ENCODE results near the gene PHETA1. TPM values are rescaled to one million over a fixed set of nuclear protein-coding genes. Genes with fewer than 3 reads are reported as not detected.

Gene PHETA1
- total and polyA plus RNA-seq, 9 donors: 5.5 to 11.7 (median 8.7) TPM

DNA sequence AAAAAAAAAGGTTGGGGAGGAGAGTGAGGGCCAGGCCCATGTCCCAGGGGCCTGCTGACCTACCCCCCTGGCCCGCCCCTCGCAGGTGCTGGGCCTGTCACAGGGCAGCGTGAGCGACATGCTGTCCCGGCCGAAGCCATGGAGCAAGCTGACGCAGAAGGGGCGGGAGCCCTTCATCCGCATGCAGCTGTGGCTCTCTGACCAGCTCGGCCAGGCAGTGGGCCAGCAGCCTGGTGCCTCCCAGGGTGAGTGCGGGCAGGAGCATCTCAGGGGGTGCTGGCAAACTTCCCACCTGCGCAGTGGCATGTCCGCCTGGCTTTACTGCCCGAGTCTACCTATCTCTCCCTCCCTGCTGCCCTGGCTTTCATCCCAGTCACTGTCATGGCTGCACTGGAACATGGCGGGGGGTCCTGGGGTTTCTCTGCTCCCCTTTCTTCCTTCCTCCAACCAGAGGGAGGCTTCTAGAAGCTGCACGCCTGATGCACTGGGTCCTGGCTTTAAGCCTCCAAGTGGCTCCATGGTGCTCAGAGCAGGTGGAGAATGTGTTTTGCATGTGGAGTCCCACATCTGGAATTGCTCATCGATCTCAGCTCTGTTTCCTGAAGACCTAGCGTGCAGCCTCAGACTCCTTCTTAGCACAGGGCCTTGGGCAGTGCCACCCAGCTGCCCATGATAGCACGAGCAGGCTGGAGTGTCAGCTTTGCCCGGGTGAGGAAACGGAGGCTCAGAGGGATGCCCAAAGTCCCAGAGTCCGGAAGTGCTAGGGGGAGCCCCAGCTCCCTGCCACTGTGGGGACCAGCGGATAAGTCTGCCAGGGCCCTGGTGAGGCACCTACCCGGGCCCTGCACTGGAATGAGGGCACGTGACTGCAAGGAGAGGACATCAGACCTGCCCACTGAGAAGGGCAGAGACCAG lies 46.3 kb downstream of the PHETA1 start:
- 63% methylated on average over 23 of the region's 25 CpGs for WGBS (ENCODE audit: insufficient coverage)
- H3K27ac ChIP-seq (ENCODE audit: low read length): no peak overlapping the region
- no peaks in the 10 kb centered on the region for H3K27me3 ChIP-seq (ENCODE audit: control insufficient read depth, insufficient read depth, low read length)
- peak; percentile 19 for DNase-seq
- no peak overlapping the region for H3K4me3 ChIP-seq (ENCODE audit: low read length)
- no peaks in the 10 kb centered on the region for H3K4me1 ChIP-seq (ENCODE audit: control insufficient read depth, insufficient read depth, low read length)
- no peaks in the 10 kb centered on the region for H3K36me3 ChIP-seq (ENCODE audit: control insufficient read depth, insufficient read depth, low read length)
- no peaks in the 10 kb centered on the region for H3K9me3 ChIP-seq (replicated peaks; ENCODE audit: control insufficient read depth, low read depth, low read length)

DNA sequence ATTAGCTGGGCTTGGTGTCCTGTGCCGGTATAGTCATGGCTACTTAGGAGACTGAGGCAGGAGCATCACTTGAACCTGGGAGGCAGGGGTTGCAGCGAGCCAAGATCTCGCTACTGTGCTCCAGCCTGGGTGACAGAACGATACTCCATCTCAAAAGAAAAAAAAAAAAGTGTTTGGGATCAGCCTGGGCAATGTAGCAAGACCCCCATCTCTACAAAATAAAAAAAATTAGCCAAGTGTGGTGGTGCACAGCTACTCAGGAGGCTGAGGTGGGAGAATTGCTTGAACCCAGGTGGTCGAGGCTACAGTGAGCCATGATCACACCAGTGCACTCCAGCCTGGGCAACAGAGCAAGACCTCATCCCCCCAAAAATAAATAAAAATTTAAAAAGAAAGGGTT lies 47.6 kb downstream of the PHETA1 start:
- no peak for DNase-seq
- Histone ChIP-seq H3K36me3 (ENCODE audit: control insufficient read depth, insufficient read depth, low read length) (no peaks in the 10 kb centered on the region), H3K4me3 (ENCODE audit: low read length) (no peak overlapping the region), H3K9me3 (replicated peaks; ENCODE audit: control insufficient read depth, low read depth, low read length) (no peaks in the 10 kb centered on the region), H3K27me3 (ENCODE audit: control insufficient read depth, insufficient read depth, low read length) (peaks cover 2% of the 10 kb centered on the region), H3K4me1 (ENCODE audit: control insufficient read depth, insufficient read depth, low read length) (no peaks in the 10 kb centered on the region), H3K27ac (ENCODE audit: low read length) (no peak overlapping the region)
- WGBS (ENCODE audit: insufficient coverage): 100% methylated on average over 1 of the region's 5 CpGs

DNA sequence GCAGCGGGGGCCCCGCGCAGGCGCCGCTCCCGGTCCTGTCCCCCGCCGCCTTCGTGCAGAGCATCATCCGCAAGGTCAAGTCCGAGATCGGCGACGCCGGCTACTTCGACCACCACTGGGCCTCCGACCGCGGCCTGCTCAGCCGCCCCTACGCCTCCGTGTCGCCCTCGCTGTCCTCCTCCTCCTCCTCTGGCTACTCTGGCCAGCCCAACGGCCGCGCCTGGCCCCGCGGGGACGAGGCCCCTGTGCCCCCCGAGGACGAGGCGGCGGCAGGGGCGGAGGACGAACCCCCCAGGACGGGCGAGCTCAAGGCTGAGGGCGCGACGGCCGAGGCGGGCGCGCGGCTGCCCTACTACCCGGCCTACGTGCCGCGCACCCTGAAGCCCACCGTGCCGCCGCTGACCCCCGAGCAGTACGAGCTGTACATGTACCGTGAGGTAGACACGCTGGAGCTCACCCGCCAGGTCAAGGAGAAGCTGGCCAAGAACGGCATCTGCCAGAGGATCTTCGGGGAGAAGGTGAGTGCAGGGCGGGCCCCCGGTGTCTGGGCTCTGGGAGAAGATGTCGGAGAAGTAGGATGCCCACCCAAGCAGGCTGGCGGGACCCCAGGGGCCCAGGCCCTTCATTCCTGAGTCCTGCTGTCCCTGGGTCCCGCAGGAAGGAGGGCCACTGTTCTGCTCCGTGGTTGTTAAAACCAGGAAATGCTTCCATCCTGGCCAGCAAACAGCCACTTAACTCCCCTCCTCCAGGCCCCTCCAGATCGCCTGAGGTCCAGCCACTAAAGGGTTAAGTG lies 48.4 kb downstream of the PHETA1 start:
- WGBS (ENCODE audit: insufficient coverage): 92% methylated on average over 64 of the region's 67 CpGs

DNA sequence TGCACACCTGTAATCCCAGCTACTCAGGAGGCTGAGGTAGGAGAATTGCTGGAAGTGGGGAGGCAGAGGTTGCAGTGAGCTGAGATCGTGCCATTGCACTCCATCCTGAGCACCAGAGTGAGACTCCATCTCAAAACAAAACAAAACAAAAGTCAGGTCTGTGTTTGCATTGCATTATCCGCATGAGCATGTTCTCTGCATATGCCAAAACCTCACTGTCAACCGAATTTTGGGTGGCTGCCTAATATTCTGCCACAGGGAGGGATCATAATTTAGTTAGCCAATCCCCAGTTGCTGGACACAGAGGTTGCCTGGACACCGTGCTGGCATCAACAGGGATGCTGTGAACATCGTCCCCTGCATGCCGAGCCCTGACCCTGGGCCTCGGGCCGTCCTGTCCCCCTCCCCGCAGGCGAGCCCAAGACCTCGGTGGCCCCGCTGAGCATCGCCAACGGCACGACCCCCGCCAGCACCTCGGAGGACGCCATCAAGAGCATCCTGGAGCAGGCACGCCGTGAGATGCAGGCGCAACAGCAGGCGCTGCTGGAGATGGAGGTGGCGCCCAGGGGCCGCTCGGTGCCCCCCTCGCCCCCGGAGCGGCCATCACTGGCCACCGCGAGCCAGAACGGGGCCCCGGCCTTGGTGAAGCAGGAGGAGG lies 49.2 kb downstream of the PHETA1 start:
- no peaks in the 10 kb centered on the region for H3K9me3 ChIP-seq (replicated peaks; ENCODE audit: control insufficient read depth, low read depth, low read length)
- 89% methylated on average over 31 of the region's 32 CpGs for WGBS (ENCODE audit: insufficient coverage)
- H3K27me3 ChIP-seq (ENCODE audit: control insufficient read depth, insufficient read depth, low read length): peaks cover 2% of the 10 kb centered on the region
- no peak overlapping the region for H3K27ac ChIP-seq (ENCODE audit: low read length)
- DNase-seq: no peak
- H3K36me3 ChIP-seq (ENCODE audit: control insufficient read depth, insufficient read depth, low read length): no peaks in the 10 kb centered on the region
- H3K4me3 ChIP-seq (ENCODE audit: low read length): no peak overlapping the region
- no peaks in the 10 kb centered on the region for H3K4me1 ChIP-seq (ENCODE audit: control insufficient read depth, insufficient read depth, low read length)

More for the DNA sequence above, 48.4 kb downstream of the PHETA1 start:
- H3K27me3 ChIP-seq (ENCODE audit: control insufficient read depth, insufficient read depth, low read length): peaks cover 2% of the 10 kb centered on the region
- no peak overlapping the region for H3K27ac ChIP-seq (ENCODE audit: low read length)
- H3K4me1 ChIP-seq (ENCODE audit: control insufficient read depth, insufficient read depth, low read length): no peaks in the 10 kb centered on the region
- no peak for DNase-seq
- no peak overlapping the region for H3K4me3 ChIP-seq (ENCODE audit: low read length)
- H3K36me3 ChIP-seq (ENCODE audit: control insufficient read depth, insufficient read depth, low read length): no peaks in the 10 kb centered on the region
- H3K9me3 ChIP-seq (replicated peaks; ENCODE audit: control insufficient read depth, low read depth, low read length): no peaks in the 10 kb centered on the region

DNA sequence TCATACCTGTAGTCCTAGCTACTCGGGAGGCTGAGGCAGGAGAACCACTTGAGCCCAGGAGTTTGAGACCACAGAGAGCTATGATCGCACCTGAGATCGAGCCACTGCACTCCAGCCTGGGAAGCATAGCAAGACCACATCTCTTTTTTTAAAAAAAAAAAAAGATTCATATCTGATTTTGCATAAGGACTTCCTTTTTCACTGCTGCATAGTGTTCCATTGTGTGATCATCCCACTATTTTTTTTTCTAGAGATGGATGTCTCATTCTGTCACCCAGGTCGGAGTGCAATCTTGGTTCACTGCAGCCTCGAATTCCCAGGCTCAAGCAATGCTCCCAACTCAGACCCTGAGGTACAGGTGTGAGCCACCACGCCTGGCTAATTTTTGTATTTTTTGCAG lies 50.4 kb downstream of the PHETA1 start:
- Histone ChIP-seq H3K4me3 (ENCODE audit: low read length) (no peak overlapping the region), H3K4me1 (ENCODE audit: control insufficient read depth, insufficient read depth, low read length) (no peaks in the 10 kb centered on the region), H3K27ac (ENCODE audit: low read length) (no peak overlapping the region), H3K36me3 (ENCODE audit: control insufficient read depth, insufficient read depth, low read length) (no peaks in the 10 kb centered on the region), H3K27me3 (ENCODE audit: control insufficient read depth, insufficient read depth, low read length) (peaks cover 2% of the 10 kb centered on the region), H3K9me3 (replicated peaks; ENCODE audit: control insufficient read depth, low read depth, low read length) (no peaks in the 10 kb centered on the region)
- no peak for DNase-seq
- 78% methylated on average over 4 of the region's 6 CpGs for WGBS (ENCODE audit: insufficient coverage)

DNA sequence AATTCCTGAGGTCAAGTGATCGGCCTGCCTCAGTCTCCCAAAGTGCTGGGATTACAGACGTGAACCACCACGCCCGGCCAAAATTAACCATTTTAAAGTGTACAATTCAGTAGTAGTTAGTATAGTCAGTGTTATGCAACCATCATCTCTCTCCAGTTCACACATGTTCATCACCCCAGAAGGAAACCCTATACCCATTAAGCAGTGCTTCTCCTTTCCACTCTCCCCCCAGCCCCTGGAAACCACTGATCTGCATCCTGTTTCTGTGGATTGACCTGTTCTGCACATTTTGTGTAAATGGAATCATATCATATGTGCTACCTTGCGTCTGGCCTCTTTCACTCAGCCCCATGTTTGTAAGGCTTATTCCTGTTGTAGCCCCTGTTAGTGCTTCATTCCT lies 52.2 kb downstream of the PHETA1 start:
- no peaks in the 10 kb centered on the region for H3K4me1 ChIP-seq (ENCODE audit: control insufficient read depth, insufficient read depth, low read length)
- no peak overlapping the region for H3K27ac ChIP-seq (ENCODE audit: low read length)
- no peak overlapping the region for H3K4me3 ChIP-seq (ENCODE audit: low read length)
- no peaks in the 10 kb centered on the region for H3K36me3 ChIP-seq (ENCODE audit: control insufficient read depth, insufficient read depth, low read length)
- WGBS (ENCODE audit: insufficient coverage): no CpG with 5 or more reads among the region's 5 CpGs
- H3K27me3 ChIP-seq (ENCODE audit: control insufficient read depth, insufficient read depth, low read length): peaks cover 2% of the 10 kb centered on the region
- no peaks in the 10 kb centered on the region for H3K9me3 ChIP-seq (replicated peaks; ENCODE audit: control insufficient read depth, low read depth, low read length)
- peak; percentile 50 for DNase-seq

DNA sequence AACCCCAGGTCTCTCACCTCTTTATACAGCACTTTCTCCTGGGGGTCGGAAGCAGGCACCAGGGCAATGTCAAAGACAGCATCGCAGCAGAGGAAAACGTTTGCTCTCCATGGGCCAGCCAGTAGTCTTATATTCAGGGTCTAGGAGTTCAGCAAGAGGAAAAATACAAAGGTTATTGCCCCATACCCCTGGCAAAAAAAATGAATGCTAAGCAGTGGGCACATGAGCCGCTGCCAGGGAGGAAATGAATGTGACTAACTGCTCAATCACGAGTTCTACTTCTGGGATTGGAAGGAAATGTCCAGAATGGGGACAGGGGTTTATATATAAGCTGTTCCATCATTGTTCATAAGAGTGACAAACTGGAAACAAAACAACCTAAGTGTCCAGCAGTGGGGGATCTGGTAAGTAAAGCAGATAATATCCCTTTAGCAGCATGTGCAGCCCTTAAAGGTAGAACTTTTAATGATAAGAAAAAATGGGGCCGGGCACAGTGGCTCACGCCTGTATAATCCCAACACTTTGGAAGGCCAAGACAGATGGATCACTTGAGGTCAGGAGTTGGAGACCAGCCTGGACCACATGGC lies 53.8 kb downstream of the PHETA1 start:
- Histone ChIP-seq H3K4me3 (ENCODE audit: low read length) (no peak overlapping the region), H3K36me3 (ENCODE audit: control insufficient read depth, insufficient read depth, low read length) (no peaks in the 10 kb centered on the region), H3K9me3 (replicated peaks; ENCODE audit: control insufficient read depth, low read depth, low read length) (no peaks in the 10 kb centered on the region), H3K4me1 (ENCODE audit: control insufficient read depth, insufficient read depth, low read length) (no peaks in the 10 kb centered on the region), H3K27ac (ENCODE audit: low read length) (no peak overlapping the region), H3K27me3 (ENCODE audit: control insufficient read depth, insufficient read depth, low read length) (peaks cover 5% of the 10 kb centered on the region)
- 64% methylated on average over 2 of the region's 7 CpGs for WGBS (ENCODE audit: insufficient coverage)
- DNase-seq: peak; percentile 75

DNA sequence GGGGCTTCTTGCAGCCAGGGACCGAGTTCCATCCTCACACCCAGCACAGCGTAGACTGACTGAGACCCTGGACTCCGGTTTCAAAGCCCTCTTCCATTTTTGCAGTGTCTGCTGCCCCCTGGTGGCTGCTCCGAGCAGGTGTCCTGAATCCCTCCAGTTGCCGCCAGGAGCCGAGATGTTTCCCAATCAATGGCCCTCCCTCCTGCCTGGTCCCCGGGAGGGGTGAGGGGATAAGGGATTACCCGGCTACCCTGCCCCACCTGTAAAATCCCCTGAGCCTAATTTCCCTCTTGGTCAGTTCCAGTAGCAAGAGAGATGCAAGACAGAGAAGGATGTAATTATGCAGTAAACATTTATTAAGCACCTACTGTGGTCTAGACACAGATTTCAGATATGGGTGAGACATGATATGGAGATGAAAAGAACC lies 55.0 kb downstream of the PHETA1 start:
- WGBS (ENCODE audit: insufficient coverage): 6% methylated on average over 3 of the region's 8 CpGs
- H3K9me3 ChIP-seq (replicated peaks; ENCODE audit: control insufficient read depth, low read depth, low read length): no peaks in the 10 kb centered on the region

DNA sequence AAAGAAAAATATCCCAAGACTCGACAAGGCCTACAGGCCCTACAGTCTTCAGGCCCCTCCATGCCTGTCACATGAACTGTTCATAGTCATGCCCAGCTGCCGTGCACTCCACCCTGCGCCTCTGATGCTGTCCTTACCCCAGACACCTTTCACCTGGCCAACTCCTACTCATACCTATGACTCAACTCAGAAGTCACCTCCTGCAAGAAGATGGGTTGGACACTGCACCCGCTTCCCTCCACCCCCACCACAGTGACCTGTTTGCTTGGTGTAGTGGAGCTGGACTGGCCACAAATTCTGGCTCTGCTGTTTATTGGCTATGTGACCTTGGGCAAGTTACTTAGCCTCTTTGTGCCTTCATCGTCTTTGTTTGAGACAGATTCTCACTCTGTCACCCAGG lies 56.2 kb downstream of the PHETA1 start:
- H3K4me3 ChIP-seq (ENCODE audit: low read length): no peak overlapping the region
- H3K36me3 ChIP-seq (ENCODE audit: control insufficient read depth, insufficient read depth, low read length): no peaks in the 10 kb centered on the region
- no peak overlapping the region for H3K27ac ChIP-seq (ENCODE audit: low read length)

More for the DNA sequence above, 55.0 kb downstream of the PHETA1 start:
- Histone ChIP-seq H3K27ac (ENCODE audit: low read length) (no peak overlapping the region), H3K4me3 (ENCODE audit: low read length) (no peak overlapping the region), H3K27me3 (ENCODE audit: control insufficient read depth, insufficient read depth, low read length) (peaks cover 5% of the 10 kb centered on the region), H3K4me1 (ENCODE audit: control insufficient read depth, insufficient read depth, low read length) (no peaks in the 10 kb centered on the region), H3K36me3 (ENCODE audit: control insufficient read depth, insufficient read depth, low read length) (no peaks in the 10 kb centered on the region)
- DNase-seq: peak; percentile 77

More for the DNA sequence above, 56.2 kb downstream of the PHETA1 start:
- Histone ChIP-seq H3K9me3 (replicated peaks; ENCODE audit: control insufficient read depth, low read depth, low read length) (no peaks in the 10 kb centered on the region), H3K27me3 (ENCODE audit: control insufficient read depth, insufficient read depth, low read length) (peaks cover 5% of the 10 kb centered on the region), H3K4me1 (ENCODE audit: control insufficient read depth, insufficient read depth, low read length) (no peaks in the 10 kb centered on the region)
- 87% methylated on average over 3 of the region's 5 CpGs for WGBS (ENCODE audit: insufficient coverage)
- DNase-seq: no peak

Measured in muscle of leg (tissue), 11 donors.